ENCODE results near the gene API5.

GRCh38 chr11:43282607-43283440 is 29.0 kb upstream of the API5 start:
- no peak for TF ChIP-seq POLR2A (IDR thresholded peaks at IDR 0.05)
- TF ChIP-seq CTCF (IDR thresholded peaks at IDR 0.05) = peak in 5 of 6 experiments; percentile 30 to 84 (median 52)

Data from Peyer's patch (tissue), 4 donors.